Right cardiac atrium (tissue), 5 donors: Measurements from ENCODE around the gene TRDN. TPM values are rescaled to one million over a fixed set of nuclear protein-coding genes. Genes with fewer than 3 reads are reported as not detected.

ENCODE experiments used
- ATAC-seq, 2 donors: fragments of 200-7000 bp; cut with Tn5 transposase; one replicate each; pipeline versions ENCODE4 v1.8.0 to v1.9.1; 2020; ENCODE audit warnings: moderate library complexity in 2 of 2, mild to moderate bottlenecking in 1 of 2
- DNase-seq, 3 donors: peaks; one replicate each; pipeline ENCODE4 v3.0.0-alpha.2; 2020
- H3K27ac ChIP-seq: one replicate; pipeline ENCODE4 v1.5.1; 2013; ENCODE audit warnings: mild to moderate bottlenecking, low read length, control low read depth, moderate library complexity
- H3K27me3 ChIP-seq: one replicate; pipeline ENCODE4 v1.6.1; 2013; ENCODE audit not compliant: control insufficient read depth, insufficient read depth
- H3K4me1 ChIP-seq: one replicate; pipeline ENCODE4 v1.6.1; 2013; ENCODE audit warnings: low read length; ENCODE audit not compliant: control insufficient read depth, insufficient read depth
- H3K4me3 ChIP-seq: one replicate; pipeline ENCODE4 v1.5.1; 2013; ENCODE audit warnings: low read length, control low read depth
- H3K9me3 ChIP-seq: one replicate; pipeline ENCODE4 v1.6.1; 2013; ENCODE audit warnings: low read length; ENCODE audit not compliant: control insufficient read depth
- WGBS: extraction: QIAGEN DNeasy Blood & Tissue Kit; methylation state at CpG from one replicate; pipeline ENCODE4 v1.1.7; 2013; 5-methylcytosine and 5-hydroxymethylcytosine counted together
- intact Hi-C, 4 donors: fragments of 100-400 bp; cut with DNase I; formaldehyde crosslinking; loops; one replicate each; pipeline versions ENCODE4 v1.11.0 to v1.14.0; 2022 to 2023
- polyA plus RNA-seq: library from polyadenylated mRNA; stranded (reverse); fragments of 200-250 nt; gene quantifications from one replicate; pipeline ENCODE4 v1.2.3, GENCODE V29; 2013
- total RNA-seq, 4 donors: library from RNA; stranded (reverse); fragmentation: NEBNext Ultra II Directional; extraction: Animal tissue kit (Norgen Biotek cat#: 25700); gene quantifications; one replicate each; pipeline ENCODE4 v1.2.1, GENCODE V29; 2021
- donor health status: healthy with polysubstance abuse.
- donor health status: DM: no; HTN: yes; CAD: no.
- donor health status: DM: no; HTN: no; CAD: no.
- donor health status: DM: no; HTN: yes; CAD: no; lungs with severe emphysema.
- donor health status: DM: yes; HTN: yes; CAD: no.

Gene TRDN
- total and polyA plus RNA-seq, 5 donors, result 175 to 360 (median 271) TPM

GRCh38 chr6:123168892-123169773 lies 467.6 kb downstream of the TRDN start:
- Histone ChIP-seq H3K4me3 (no peak overlapping the region), H3K27ac (no peak overlapping the region), H3K27me3 (no peaks in the 10 kb centered on the region), H3K9me3 (no peaks in the 10 kb centered on the region), H3K4me1 (no peaks in the 10 kb centered on the region)
- DNase-seq, result no peak
- intact Hi-C loops, result no loop called here
- 74% methylated on average over 2 of the region's 2 CpGs for WGBS
- no peak for ATAC-seq

GRCh38 chr6:123168466-123168865 lies 468.3 kb downstream of the TRDN start:
- intact Hi-C loops, result no loop called here
- Histone ChIP-seq H3K27ac (no peak overlapping the region), H3K27me3 (no peaks in the 10 kb centered on the region), H3K9me3 (no peaks in the 10 kb centered on the region), H3K4me3 (no peak overlapping the region), H3K4me1 (no peaks in the 10 kb centered on the region)
- WGBS, result 83% methylated on average over 1 of the region's 1 CpG
- ATAC-seq (no peak), DNase-seq (no peak)

Other genes starting within 250 kb of the TRDN start
- 1 to 10 TPM; 1.3 to 2.7 (median 1.6) TPM for gene NKAIN2, start 166.9 kb upstream of the TRDN start, total RNA-seq
- 1.5 TPM for gene NKAIN2, start 166.9 kb upstream of the TRDN start, polyA plus RNA-seq